ENCODE measurements around the gene SLC25A21.

SLC25A21 gene

GRCh38 chr14:37170237-37170636 lies 2.2 kb downstream of the SLC25A21 start:
- no peak for DNase-seq
- Histone ChIP-seq H3K9ac (ENCODE audit: low read length) (no peak overlapping the region), H2BK120ac (ENCODE audit: insufficient read depth, low read length, poor library complexity) (no peak overlapping the region), H3K27ac (ENCODE audit: low read depth, low read length) (no peak overlapping the region), H4K91ac (ENCODE audit: low read depth, low read length) (no peak overlapping the region), H3K4me2 (ENCODE audit: low read length) (no peak overlapping the region), H3K4ac (ENCODE audit: low read depth, low read length) (no peak overlapping the region), H3K9me3 (ENCODE audit: insufficient read depth, low read depth, low read length) (no peaks in the 10 kb centered on the region), H2BK5ac (ENCODE audit: low read depth, low read length, poor library complexity) (no peak overlapping the region), H3K79me1 (ENCODE audit: low read length) (peaks cover 6% of the 10 kb centered on the region), H4K12ac (ENCODE audit: low read depth, low read length) (no peak overlapping the region), H3K14ac (ENCODE audit: low read length) (no peak overlapping the region), H2AFZ (ENCODE audit: insufficient read depth, low read length, poor library complexity) (no peak overlapping the region), H3K18ac (ENCODE audit: low read length) (no peak overlapping the region), H2BK12ac (ENCODE audit: low read length) (no peak overlapping the region), H4K8ac (ENCODE audit: low read depth, low read length) (no peak overlapping the region), H3K27me3 (ENCODE audit: insufficient read depth, low read length) (no peaks in the 10 kb centered on the region), H3K4me1 (ENCODE audit: control insufficient read depth in 1 of 2, insufficient read depth in 2 of 2, low read length in 2 of 2) (no peaks in the 10 kb centered on the region), H3K4me3 (ENCODE audit: low read depth, low read length) (no peak overlapping the region), H3K36me3 (ENCODE audit: control insufficient read depth in 1 of 2, insufficient read depth in 2 of 2, low read length in 2 of 2) (no peaks in the 10 kb centered on the region), H3K23ac (ENCODE audit: low read length) (no peak overlapping the region), H2AK5ac (ENCODE audit: low read length) (no peak overlapping the region), H3K79me2 (ENCODE audit: control insufficient read depth, insufficient read depth, low read length, poor library complexity) (peaks cover 6% of the 10 kb centered on the region)
- WGBS (ENCODE audit: extremely low coverage, insufficient coverage, insufficient read length) = no CpG with 5 or more reads among the region's 8 CpGs

- no peak overlapping the region for H3K4me2 ChIP-seq (ENCODE audit: low read length)
- no peaks in the 10 kb centered on the region for H3K27me3 ChIP-seq (ENCODE audit: insufficient read depth, low read length)
- H3K36me3 ChIP-seq (ENCODE audit: control insufficient read depth in 1 of 2, insufficient read depth in 2 of 2, low read length in 2 of 2) = no peaks in the 10 kb centered on the region
- no peak for DNase-seq
- peaks cover 6% of the 10 kb centered on the region for H3K79me2 ChIP-seq (ENCODE audit: control insufficient read depth, insufficient read depth, low read length, poor library complexity)
- no peak overlapping the region for H3K4ac ChIP-seq (ENCODE audit: low read depth, low read length)
- H4K91ac ChIP-seq (ENCODE audit: low read depth, low read length) = no peak overlapping the region
- no peak overlapping the region for H3K14ac ChIP-seq (ENCODE audit: low read length)
- H2BK5ac ChIP-seq (ENCODE audit: low read depth, low read length, poor library complexity) = no peak overlapping the region
- H3K4me1 ChIP-seq (ENCODE audit: control insufficient read depth in 1 of 2, insufficient read depth in 2 of 2, low read length in 2 of 2) = no peaks in the 10 kb centered on the region
- no peaks in the 10 kb centered on the region for H3K9me3 ChIP-seq (ENCODE audit: insufficient read depth, low read depth, low read length)
- H2AFZ ChIP-seq (ENCODE audit: insufficient read depth, low read length, poor library complexity) = no peak overlapping the region
- H4K12ac ChIP-seq (ENCODE audit: low read depth, low read length) = no peak overlapping the region
- H3K4me3 ChIP-seq (ENCODE audit: low read depth, low read length) = no peak overlapping the region
- H3K18ac ChIP-seq (ENCODE audit: low read length) = no peak overlapping the region
- H3K23ac ChIP-seq (ENCODE audit: low read length) = no peak overlapping the region
- peaks cover 6% of the 10 kb centered on the region for H3K79me1 ChIP-seq (ENCODE audit: low read length)
- WGBS (ENCODE audit: extremely low coverage, insufficient coverage, insufficient read length) = no CpG with 5 or more reads among the region's 4 CpGs
- H2BK120ac ChIP-seq (ENCODE audit: insufficient read depth, low read length, poor library complexity) = no peak overlapping the region
- H3K27ac ChIP-seq (ENCODE audit: low read depth, low read length) = no peak overlapping the region
- H2AK5ac ChIP-seq (ENCODE audit: low read length) = no peak overlapping the region
- H4K8ac ChIP-seq (ENCODE audit: low read depth, low read length) = no peak overlapping the region
- no peak overlapping the region for H3K9ac ChIP-seq (ENCODE audit: low read length)
- no peak overlapping the region for H2BK12ac ChIP-seq (ENCODE audit: low read length)
These were observed 3.7 kb downstream of the SLC25A21 start for GRCh38 chr14:37168721-37169120.

- Histone ChIP-seq H3K4me2 (ENCODE audit: low read length) (no peak overlapping the region), H2AFZ (ENCODE audit: insufficient read depth, low read length, poor library complexity) (no peak overlapping the region), H4K91ac (ENCODE audit: low read depth, low read length) (no peak overlapping the region), H3K14ac (ENCODE audit: low read length) (no peak overlapping the region), H3K18ac (ENCODE audit: low read length) (no peak overlapping the region), H3K27me3 (ENCODE audit: insufficient read depth, low read length) (no peaks in the 10 kb centered on the region), H3K4me1 (ENCODE audit: control insufficient read depth in 1 of 2, insufficient read depth in 2 of 2, low read length in 2 of 2) (no peaks in the 10 kb centered on the region), H2BK12ac (ENCODE audit: low read length) (no peak overlapping the region), H3K23ac (ENCODE audit: low read length) (no peak overlapping the region), H3K9ac (ENCODE audit: low read length) (no peak overlapping the region), H3K36me3 (ENCODE audit: control insufficient read depth in 1 of 2, insufficient read depth in 2 of 2, low read length in 2 of 2) (no peaks in the 10 kb centered on the region), H4K8ac (ENCODE audit: low read depth, low read length) (no peak overlapping the region), H3K79me2 (ENCODE audit: control insufficient read depth, insufficient read depth, low read length, poor library complexity) (peaks cover 4% of the 10 kb centered on the region), H2AK5ac (ENCODE audit: low read length) (no peak overlapping the region), H2BK120ac (ENCODE audit: insufficient read depth, low read length, poor library complexity) (no peak overlapping the region), H3K27ac (ENCODE audit: low read depth, low read length) (no peak overlapping the region), H4K12ac (ENCODE audit: low read depth, low read length) (no peak overlapping the region), H3K4me3 (ENCODE audit: low read depth, low read length) (no peak overlapping the region), H3K9me3 (ENCODE audit: insufficient read depth, low read depth, low read length) (no peaks in the 10 kb centered on the region), H3K4ac (ENCODE audit: low read depth, low read length) (no peak overlapping the region), H3K79me1 (ENCODE audit: low read length) (peaks cover 5% of the 10 kb centered on the region), H2BK5ac (ENCODE audit: low read depth, low read length, poor library complexity) (no peak overlapping the region)
- no CpG with 5 or more reads among the region's 10 CpGs for WGBS (ENCODE audit: extremely low coverage, insufficient coverage, insufficient read length)
- DNase-seq = no peak
These were observed 5.0 kb downstream of the SLC25A21 start for GRCh38 chr14:37167151-37168047.

GRCh38 chr14:37165794-37166193 lies 6.6 kb downstream of the SLC25A21 start:
- no peak overlapping the region for H3K4ac ChIP-seq (ENCODE audit: low read depth, low read length)
- no peak overlapping the region for H2BK120ac ChIP-seq (ENCODE audit: insufficient read depth, low read length, poor library complexity)
- no peak overlapping the region for H3K9ac ChIP-seq (ENCODE audit: low read length)
- no peak overlapping the region for H3K23ac ChIP-seq (ENCODE audit: low read length)
- no peak overlapping the region for H4K12ac ChIP-seq (ENCODE audit: low read depth, low read length)
- no peak overlapping the region for H3K27ac ChIP-seq (ENCODE audit: low read depth, low read length)
- H3K27me3 ChIP-seq (ENCODE audit: insufficient read depth, low read length) = no peaks in the 10 kb centered on the region
- H2AK5ac ChIP-seq (ENCODE audit: low read length) = no peak overlapping the region
- no peak overlapping the region for H3K18ac ChIP-seq (ENCODE audit: low read length)
- no peaks in the 10 kb centered on the region for H3K79me2 ChIP-seq (ENCODE audit: control insufficient read depth, insufficient read depth, low read length, poor library complexity)
- H3K4me2 ChIP-seq (ENCODE audit: low read length) = no peak overlapping the region
- H3K9me3 ChIP-seq (ENCODE audit: insufficient read depth, low read depth, low read length) = no peaks in the 10 kb centered on the region
- no peak overlapping the region for H2BK12ac ChIP-seq (ENCODE audit: low read length)
- H2AFZ ChIP-seq (ENCODE audit: insufficient read depth, low read length, poor library complexity) = no peak overlapping the region
- no peak overlapping the region for H4K8ac ChIP-seq (ENCODE audit: low read depth, low read length)
- H3K4me1 ChIP-seq (ENCODE audit: control insufficient read depth in 1 of 2, insufficient read depth in 2 of 2, low read length in 2 of 2) = no peaks in the 10 kb centered on the region
- H4K91ac ChIP-seq (ENCODE audit: low read depth, low read length) = no peak overlapping the region
- H2BK5ac ChIP-seq (ENCODE audit: low read depth, low read length, poor library complexity) = no peak overlapping the region
- no peak overlapping the region for H3K14ac ChIP-seq (ENCODE audit: low read length)
- no peaks in the 10 kb centered on the region for H3K36me3 ChIP-seq (ENCODE audit: control insufficient read depth in 1 of 2, insufficient read depth in 2 of 2, low read length in 2 of 2)
- no peaks in the 10 kb centered on the region for H3K79me1 ChIP-seq (ENCODE audit: low read length)
- no peak overlapping the region for H3K4me3 ChIP-seq (ENCODE audit: low read depth, low read length)
- no peak for DNase-seq
- no CpG with 5 or more reads among the region's 3 CpGs for WGBS (ENCODE audit: extremely low coverage, insufficient coverage, insufficient read length)
